Fibroblast of the aortic adventitia (primary cell): ENCODE measurements around the gene PRF1. TPM values are rescaled to one million over a fixed set of nuclear protein-coding genes. Genes with fewer than 3 reads are reported as not detected.
"Not testable (repeated sequence)": the region's sequence is repeated elsewhere in the genome, so short reads cannot be mapped to it uniquely, and the experiment has no call there.

Source experiments
- DNase-seq: peaks from one replicate; pipeline ENCODE4 v3.0.0-alpha.2; 2010; ENCODE audit warnings: low read depth
- H3K4me3 ChIP-seq: 2 replicates; pipeline ENCODE4 v1.5.1; 2011; ENCODE audit warnings: low read depth, mild to moderate bottlenecking, control low read depth, low read length, moderate library complexity
- total RNA-seq: library from RNA; depleted of rRNA; stranded (reverse); fragments of >200 nt; gene quantifications from 2 replicates; pipeline ENCODE4 v1.2.3, GENCODE V29; 2012; ENCODE audit warnings: low replicate concordance
- TF ChIP-seq, protein P1 (sequence below): IDR thresholded peaks from 2 replicates; pipeline ENCODE4 v1.5.1; 2011; ENCODE audit warnings: mild to moderate bottlenecking, low read length, control low read depth, inconsistent platforms; ENCODE audit not compliant: insufficient read depth

PRF1 gene
- total RNA-seq, 1 donor = not detected

DNA sequence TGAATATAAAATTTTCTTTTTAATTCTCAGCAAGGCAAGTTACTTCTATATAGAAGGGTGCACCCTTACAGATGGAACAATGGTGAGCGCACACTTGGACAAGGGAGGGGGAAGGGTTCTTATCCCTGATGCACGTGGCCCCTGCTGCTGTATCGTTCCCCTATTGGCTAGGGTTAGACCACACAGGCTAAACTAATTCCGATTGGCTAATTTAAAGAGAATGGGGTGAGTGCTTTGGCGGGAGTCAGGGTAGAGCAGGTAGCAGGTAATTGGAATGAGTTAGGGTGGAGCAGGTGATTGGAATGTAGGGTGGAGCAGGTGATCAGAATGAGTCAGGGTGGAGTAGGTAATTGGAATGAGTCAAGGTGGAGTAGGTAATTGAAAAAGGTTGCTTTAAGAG, 32.0 kb upstream of the PRF1 start:
- not testable (repeated sequence) for DNase-seq, H3K4me3 ChIP-seq

DNA sequence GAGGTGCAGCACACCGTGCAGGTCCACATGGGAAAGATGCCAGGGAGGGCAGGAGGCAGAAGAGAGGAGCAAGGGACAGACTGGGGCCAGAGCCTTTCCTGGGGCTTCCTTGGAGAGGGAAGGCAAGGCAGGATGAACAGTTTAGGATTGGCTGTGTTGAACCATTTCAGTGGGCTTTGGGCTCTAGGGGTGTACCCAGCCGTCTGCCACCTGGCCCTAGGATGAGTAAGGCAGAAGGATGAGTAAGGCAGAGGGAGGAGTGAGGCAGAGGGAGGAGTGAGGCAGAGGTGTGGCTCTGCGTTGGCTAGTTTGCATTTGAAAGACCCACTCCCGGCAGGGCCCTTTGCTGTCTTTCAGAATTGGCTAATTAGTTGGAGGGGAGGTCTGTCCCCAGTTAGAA, 31.5 kb upstream of the PRF1 start:
- no peak for DNase-seq
- TF ChIP-seq, protein P1, sequence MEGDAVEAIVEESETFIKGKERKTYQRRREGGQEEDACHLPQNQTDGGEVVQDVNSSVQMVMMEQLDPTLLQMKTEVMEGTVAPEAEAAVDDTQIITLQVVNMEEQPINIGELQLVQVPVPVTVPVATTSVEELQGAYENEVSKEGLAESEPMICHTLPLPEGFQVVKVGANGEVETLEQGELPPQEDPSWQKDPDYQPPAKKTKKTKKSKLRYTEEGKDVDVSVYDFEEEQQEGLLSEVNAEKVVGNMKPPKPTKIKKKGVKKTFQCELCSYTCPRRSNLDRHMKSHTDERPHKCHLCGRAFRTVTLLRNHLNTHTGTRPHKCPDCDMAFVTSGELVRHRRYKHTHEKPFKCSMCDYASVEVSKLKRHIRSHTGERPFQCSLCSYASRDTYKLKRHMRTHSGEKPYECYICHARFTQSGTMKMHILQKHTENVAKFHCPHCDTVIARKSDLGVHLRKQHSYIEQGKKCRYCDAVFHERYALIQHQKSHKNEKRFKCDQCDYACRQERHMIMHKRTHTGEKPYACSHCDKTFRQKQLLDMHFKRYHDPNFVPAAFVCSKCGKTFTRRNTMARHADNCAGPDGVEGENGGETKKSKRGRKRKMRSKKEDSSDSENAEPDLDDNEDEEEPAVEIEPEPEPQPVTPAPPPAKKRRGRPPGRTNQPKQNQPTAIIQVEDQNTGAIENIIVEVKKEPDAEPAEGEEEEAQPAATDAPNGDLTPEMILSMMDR = no peak
- H3K4me3 ChIP-seq = no peak overlapping the region

DNA sequence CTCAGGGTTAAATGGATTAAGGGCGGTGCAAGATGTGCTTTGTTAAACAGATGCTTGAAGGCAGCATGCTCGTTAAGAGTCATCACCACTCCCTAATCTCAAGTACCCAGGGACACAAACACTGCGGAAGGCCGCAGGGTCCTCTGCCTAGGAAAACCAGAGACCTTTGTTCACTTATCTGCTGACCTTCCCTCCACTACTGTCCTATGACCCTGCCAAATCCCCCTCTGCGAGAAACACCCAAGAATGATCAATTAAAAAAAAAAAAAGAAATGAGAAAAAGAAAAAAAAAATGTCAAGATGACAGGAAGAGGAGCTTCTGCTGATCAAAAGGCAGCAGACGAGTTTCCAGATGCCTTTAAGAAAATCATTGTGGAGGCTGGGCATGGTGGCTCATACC, 29.2 kb upstream of the PRF1 start:
- H3K4me3 ChIP-seq = not testable (repeated sequence)

DNA sequence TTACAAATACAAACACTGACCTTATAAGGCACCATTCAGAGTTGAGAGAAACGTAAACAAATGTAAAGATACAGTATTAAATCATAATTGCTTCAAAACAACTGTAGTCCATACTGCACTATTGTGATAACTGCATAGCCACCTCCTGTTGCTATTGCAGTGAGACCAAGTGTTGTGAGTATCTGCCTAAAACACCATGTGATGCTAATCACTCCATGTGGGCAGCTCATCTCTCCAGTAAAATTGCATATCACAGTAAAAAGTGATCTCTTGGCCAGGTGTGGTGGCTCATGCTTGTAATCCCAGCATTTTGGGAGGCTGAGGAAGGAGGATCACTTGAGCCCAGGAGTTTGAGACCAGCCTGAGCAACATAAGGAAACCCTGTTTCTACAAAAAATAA, 26.8 kb upstream of the PRF1 start:
- no peak overlapping the region for H3K4me3 ChIP-seq
- TF ChIP-seq, protein P1 = no peak

More for the DNA sequence above, 29.2 kb upstream of the PRF1 start:
- DNase-seq = not testable (repeated sequence)

DNA sequence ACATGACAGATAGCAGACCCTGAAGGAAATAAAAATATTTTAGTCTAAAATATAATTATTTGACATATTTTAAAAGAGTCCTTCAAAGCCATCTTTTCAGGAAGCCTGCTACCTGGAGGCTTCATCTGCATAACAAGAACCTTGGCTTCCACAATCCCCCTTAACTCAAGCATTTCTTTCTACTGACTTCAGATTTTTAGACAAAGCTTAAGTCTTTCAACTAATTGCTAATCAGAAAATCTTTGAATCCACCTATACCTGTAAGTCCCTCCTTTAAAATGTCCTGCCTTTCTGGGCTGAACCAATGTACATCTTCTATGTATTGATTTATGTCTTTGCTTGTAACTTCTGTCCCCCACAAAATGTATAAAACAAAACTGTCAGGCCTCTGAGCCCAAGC, 23.5 kb upstream of the PRF1 start:
- H3K4me3 ChIP-seq = no peak overlapping the region
- TF ChIP-seq, protein P1 = no peak
- no peak for DNase-seq

More for the DNA sequence above, 26.8 kb upstream of the PRF1 start:
- DNase-seq = no peak

DNA sequence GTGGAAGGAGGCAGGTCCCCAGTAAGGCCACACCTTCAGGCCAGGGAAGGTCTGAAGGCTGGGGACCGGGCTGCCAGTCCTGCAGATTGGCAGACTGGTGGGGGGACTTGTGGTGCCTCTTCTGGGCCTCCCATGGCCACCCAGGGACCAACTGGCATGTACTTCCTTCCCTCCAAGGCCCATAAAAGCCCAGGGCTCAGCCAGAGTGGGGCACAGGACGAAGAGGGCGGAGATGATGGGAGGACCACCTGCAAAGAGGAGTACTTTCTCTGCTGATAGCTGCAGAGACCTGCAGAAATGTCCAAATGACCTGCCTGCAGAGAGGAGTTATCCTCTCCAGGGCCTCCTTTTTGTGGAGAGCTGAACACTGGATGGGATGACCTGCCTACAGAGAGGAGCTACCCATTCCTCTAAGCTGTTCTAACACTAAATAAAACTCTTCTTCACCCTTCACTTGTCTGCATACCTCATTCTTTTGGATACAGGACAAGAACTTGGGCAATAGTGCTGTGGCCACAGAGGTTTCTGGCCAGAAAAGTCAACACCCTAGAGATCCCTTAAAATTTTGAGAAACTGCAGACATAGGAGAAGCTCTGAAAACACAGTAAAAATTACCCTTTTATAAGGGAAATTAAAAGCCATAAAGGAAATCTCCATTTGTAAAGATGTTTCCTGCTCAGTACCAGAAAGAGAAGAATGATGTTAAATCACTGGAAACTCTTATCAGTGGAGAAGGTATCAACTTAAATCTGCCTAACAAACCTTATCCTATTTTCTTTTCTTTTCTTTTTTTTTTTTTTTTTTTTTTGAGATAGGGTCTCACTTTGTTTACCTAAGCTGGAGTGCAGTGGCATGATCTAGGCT, 20.7 kb upstream of the PRF1 start:
- TF ChIP-seq, protein P1 = no peak
- peak; percentile 87 for DNase-seq
- H3K4me3 ChIP-seq = no peak overlapping the region

DNA sequence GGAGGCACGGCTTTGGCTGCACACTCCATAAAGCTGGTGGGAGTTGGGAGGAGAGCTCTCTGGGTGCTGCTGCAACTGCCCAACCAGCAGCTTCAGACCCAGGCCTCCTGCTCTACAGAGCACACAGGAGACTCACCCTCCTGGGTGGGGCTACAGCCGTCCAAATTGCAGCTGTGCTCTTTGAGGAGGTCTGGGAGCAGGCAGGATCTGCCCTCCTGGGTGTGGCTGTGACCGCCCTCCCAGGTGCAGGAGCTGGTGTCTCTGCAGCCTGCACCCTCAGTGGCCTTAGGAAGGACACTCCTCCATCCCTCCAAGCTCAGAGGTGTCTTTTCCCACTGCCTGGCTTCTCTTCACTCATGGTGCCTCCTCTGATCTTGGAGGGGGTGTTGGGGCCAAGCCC, 20.0 kb upstream of the PRF1 start:
- no peak overlapping the region for H3K4me3 ChIP-seq
- no peak for DNase-seq
- TF ChIP-seq, protein P1 = no peak
